Panc1 (cell line): Measurements from ENCODE around the gene EHD1. TPM values are rescaled to one million over a fixed set of nuclear protein-coding genes. Genes with fewer than 3 reads are reported as not detected.

Experiments
- ATAC-seq: fragments of 200-7000 bp; cut with Tn5 transposase; 2 replicates; pipeline ENCODE4 v1.9.1; 2020; ENCODE audit warnings: mild to moderate bottlenecking, moderate library complexity
- BruUV-seq: library from RNA; stranded (reverse); fragments of 400-500 nt; replicated peaks from 2 replicates; lab custom pipeline; 2021; lab: Mats Ljungman, UMichigan
- CTCF ChIA-PET: fragments of 300-600 bp; sonication (Branson Sonifier 250); formaldehyde crosslinking; loops from one replicate; lab custom pipeline; 2022; ENCODE audit warnings: antibody characterized with exemption; lab: Charles Lee
- POLR2A ChIA-PET: fragments of 300-600 bp; sonication (Branson Sonifier 250); formaldehyde crosslinking; loops from one replicate; lab custom pipeline; 2022; ENCODE audit warnings: antibody characterized with exemption; lab: Charles Lee
- DNase-seq: peaks from one replicate; pipeline ENCODE4 v3.0.0-alpha.2; 2010; ENCODE audit warnings: low read depth, low spot score
- H3K27ac ChIP-seq: 2 replicates; pipeline ENCODE4 v1.5.1; 2011; ENCODE audit warnings: mild to moderate bottlenecking, low read length, inconsistent platforms
- H3K27me3 ChIP-seq: fragments of 200-500 bp; sonication (Bioruptor generic); 2 replicates; pipeline ENCODE4 v1.6.0; 2014; ENCODE audit warnings: low read length, inconsistent platforms; ENCODE audit not compliant: control insufficient read depth, insufficient read depth
- H3K36me3 ChIP-seq: fragments of 200-500 bp; sonication (Bioruptor generic); 2 replicates; pipeline ENCODE4 v1.5.1; 2014; ENCODE audit warnings: inconsistent platforms, mild to moderate bottlenecking, low read length, moderate library complexity; ENCODE audit not compliant: control insufficient read depth, insufficient read depth
- H3K4me1 ChIP-seq: 2 replicates; pipeline ENCODE4 v1.5.1; 2011; ENCODE audit warnings: inconsistent platforms, mild to moderate bottlenecking, low read length, moderate library complexity; ENCODE audit not compliant: control insufficient read depth, insufficient read depth
- H3K4me3 ChIP-seq, 2 experiments: 2 replicates each; pipeline ENCODE4 v1.5.1; 2011 to 2012; ENCODE audit warnings: low read depth in 2 of 2, low read length in 2 of 2, mild to moderate bottlenecking in 2 of 2, inconsistent platforms in 1 of 2, moderate library complexity in 1 of 2
- H3K9me3 ChIP-seq: fragments of 200-500 bp; sonication (Bioruptor generic); 2 replicates; pipeline ENCODE4 v1.5.1; 2014; ENCODE audit warnings: low read depth, mild to moderate bottlenecking, inconsistent platforms, low read length, moderate library complexity; ENCODE audit not compliant: control insufficient read depth, insufficient read depth
- POLR2AphosphoS5 ChIP-seq: IDR thresholded peaks from 2 replicates; pipeline ENCODE4 v1.6.1; 2012; ENCODE audit warnings: mild to moderate bottlenecking, low read depth, low read length, moderate library complexity
- REST ChIP-seq, 2 experiments: IDR thresholded peaks; 2 replicates each; pipeline ENCODE4 v1.6.1; 2011 to 2012; ENCODE audit warnings: low read depth in 2 of 2, control low read depth in 1 of 2, low read length in 1 of 2, mild to moderate bottlenecking in 1 of 2, moderate library complexity in 1 of 2; ENCODE audit not compliant: insufficient read depth in 1 of 2
- SIN3A ChIP-seq: IDR thresholded peaks from 2 replicates; pipeline ENCODE4 v1.6.1; 2012; ENCODE audit warnings: low read depth, mild to moderate bottlenecking, low read length, moderate library complexity, borderline replicate concordance; ENCODE audit not compliant: insufficient read depth
- in situ Hi-C: cut with HindIII; loops from 2 replicates; pipeline ENCODE4 v1.10.0; 2016; ENCODE audit warnings: low sequenced_read_pairs, low pct_unique_long_range_greater_than_20kb
- intact Hi-C: fragments of 100-400 bp; cut with micrococcal nuclease; formaldehyde crosslinking; loops from one replicate; pipeline ENCODE4 v1.10.0; 2022; ENCODE audit not compliant: unreplicated experiment
- total RNA-seq: library from RNA; stranded (reverse); gene quantifications from one replicate; pipeline ENCODE4 v1.2.1, GENCODE V29; 2021; ENCODE audit not compliant: unreplicated experiment
- TF ChIP-seq, protein P1 (sequence below): fragments of 450-650 bp; IDR thresholded peaks from 2 replicates; pipeline ENCODE4 v1.5.1; 2017; ENCODE audit warnings: mild to moderate bottlenecking

EHD1 gene
- total RNA-seq, 1 experiment from 2014 or later = 186 TPM

DNA sequence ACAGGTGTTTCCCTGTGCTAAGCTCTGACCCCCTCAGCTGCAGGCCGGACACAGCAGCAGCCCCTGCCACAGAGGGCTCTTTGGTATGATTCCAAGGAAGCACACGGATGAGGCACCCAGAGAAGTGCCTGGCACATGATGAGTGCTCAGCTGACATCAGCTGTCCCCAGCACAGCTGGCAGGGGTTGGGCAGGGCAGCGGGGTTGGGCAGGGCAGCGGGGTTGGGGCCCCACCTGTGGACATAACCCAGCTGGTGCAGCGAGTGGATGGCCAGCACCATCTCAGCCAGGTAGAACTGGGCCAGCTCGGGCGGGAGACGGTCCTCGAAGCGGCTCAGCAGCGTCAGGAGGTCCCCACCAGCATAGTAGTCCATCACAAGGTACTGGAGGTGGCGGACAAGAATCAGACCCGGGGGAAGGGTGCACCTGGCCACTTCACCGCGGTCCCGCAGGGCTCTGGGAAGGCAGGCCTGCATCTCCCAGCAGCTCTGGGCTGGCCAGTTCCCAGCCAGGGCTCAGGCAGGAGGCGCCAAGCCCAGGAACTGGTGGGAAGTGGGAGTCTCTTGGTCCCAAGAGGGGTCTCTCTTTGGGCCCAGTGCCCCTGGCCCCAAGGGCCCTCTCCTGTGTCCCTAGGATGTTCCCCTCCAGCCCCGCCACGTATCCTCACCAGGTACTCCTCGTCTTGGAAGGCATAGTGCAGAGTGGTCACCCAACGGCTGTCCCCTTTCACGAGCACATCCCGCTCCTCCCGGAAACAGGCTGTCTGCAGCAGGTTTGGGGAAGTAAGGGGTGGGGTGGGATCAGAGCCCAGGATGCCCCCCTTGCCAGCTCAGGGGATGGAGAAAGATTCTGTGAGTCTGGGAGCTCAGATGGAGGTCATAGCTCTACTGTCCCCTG is 38.3 kb downstream of the EHD1 start:
- ATAC-seq (no peak), DNase-seq (no peak)
- Histone ChIP-seq H3K4me1 (peaks cover 32% of the 10 kb centered on the region), H3K4me3 (no peak overlapping the region), H3K27me3 (no peaks in the 10 kb centered on the region), H3K36me3 (no peaks in the 10 kb centered on the region; the same call in 1 of the 2 replicates), H3K27ac (no peak overlapping the region), H3K9me3 (no peaks in the 10 kb centered on the region)
- POLR2A ChIA-PET = interaction anchor here (0.6 kb wide), 1 partner anchor 1058 kb away, joined by 7 read pairs; no protein-coding TSS in a partner anchor
- in situ Hi-C loops = no loop called here
- CTCF ChIA-PET = interaction anchor here (0.7 kb wide), 1 partner anchor 404 kb away, joined by 3 read pairs; no protein-coding TSS in a partner anchor
- no TSS peak for BruUV-seq
- intact Hi-C loops = loop anchor here (10.0 kb wide), 2 partner anchors 185 to 275 kb away; partner anchors contain the start of genes SNX15, TM7SF2 and ZNHIT2
- TF ChIP-seq POLR2AphosphoS5 (no peak), SIN3A (no peak)

GRCh38 chr11:64839335-64839734 is 39.1 kb downstream of the EHD1 start:
- BruUV-seq = no TSS peak
- no peaks in the 10 kb centered on the region for H3K9me3 ChIP-seq
- in situ Hi-C loops = no loop called here

More at GRCh38 chr11:64839335-64839734, 39.1 kb downstream of the EHD1 start:
- Histone ChIP-seq H3K27me3 (no peaks in the 10 kb centered on the region), H3K36me3 (no peaks in the 10 kb centered on the region; the same call in 1 of the 2 replicates), H3K4me3 (no peak overlapping the region), H3K4me1 (peaks cover 37% of the 10 kb centered on the region), H3K27ac (no peak overlapping the region)
- CTCF ChIA-PET = no interaction called here
- TF ChIP-seq SIN3A (no peak), REST (IDR thresholded peaks at IDR 0.05; ENCODE audit: insufficient read depth in 1 of 2, low read depth in 2 of 2, low read length in 1 of 2) (no peak), POLR2AphosphoS5 (no peak)
- TF ChIP-seq, protein P1, sequence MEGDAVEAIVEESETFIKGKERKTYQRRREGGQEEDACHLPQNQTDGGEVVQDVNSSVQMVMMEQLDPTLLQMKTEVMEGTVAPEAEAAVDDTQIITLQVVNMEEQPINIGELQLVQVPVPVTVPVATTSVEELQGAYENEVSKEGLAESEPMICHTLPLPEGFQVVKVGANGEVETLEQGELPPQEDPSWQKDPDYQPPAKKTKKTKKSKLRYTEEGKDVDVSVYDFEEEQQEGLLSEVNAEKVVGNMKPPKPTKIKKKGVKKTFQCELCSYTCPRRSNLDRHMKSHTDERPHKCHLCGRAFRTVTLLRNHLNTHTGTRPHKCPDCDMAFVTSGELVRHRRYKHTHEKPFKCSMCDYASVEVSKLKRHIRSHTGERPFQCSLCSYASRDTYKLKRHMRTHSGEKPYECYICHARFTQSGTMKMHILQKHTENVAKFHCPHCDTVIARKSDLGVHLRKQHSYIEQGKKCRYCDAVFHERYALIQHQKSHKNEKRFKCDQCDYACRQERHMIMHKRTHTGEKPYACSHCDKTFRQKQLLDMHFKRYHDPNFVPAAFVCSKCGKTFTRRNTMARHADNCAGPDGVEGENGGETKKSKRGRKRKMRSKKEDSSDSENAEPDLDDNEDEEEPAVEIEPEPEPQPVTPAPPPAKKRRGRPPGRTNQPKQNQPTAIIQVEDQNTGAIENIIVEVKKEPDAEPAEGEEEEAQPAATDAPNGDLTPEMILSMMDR = no peak
- intact Hi-C loops = no loop called here
- DNase-seq (no peak), ATAC-seq (no peak)
- POLR2A ChIA-PET = interaction anchor here (0.6 kb wide), 1 partner anchor 1059 kb away, joined by 7 read pairs; no protein-coding TSS in a partner anchor
